HepG2 (cell line): ENCODE results near the gene PHKA1. TPM values are rescaled to one million over a fixed set of nuclear protein-coding genes. Genes with fewer than 3 reads are reported as not detected.

Experiments used
- RERE ChIP-seq: IDR thresholded peaks from 2 replicates; pipeline ENCODE4 v1.6.1; 2016; ENCODE audit warnings: low read depth, missing genetic modification reagents, missing compliant biosample characterization
- SMARCC2 ChIP-seq: fragments of 450-650 bp; IDR thresholded peaks from 2 replicates; pipeline ENCODE4 v1.6.1; 2017; ENCODE audit warnings: antibody characterized with exemption, mild to moderate bottlenecking
- TCF12 ChIP-seq, 2 experiments: fragments of 450-650 bp in 1 of 2; sonication (generic) in 1 of 2; formaldehyde crosslinking in 1 of 2; IDR thresholded peaks; 2 replicates each; pipeline versions ENCODE4 v1.6.1 to v1.8.0; 2017 to 2022; ENCODE audit warnings: antibody characterized with exemption in 1 of 2, mild to moderate bottlenecking in 1 of 2, missing genetic modification reagents in 1 of 2, moderate library complexity in 1 of 2
- ZNF343 ChIP-seq: sonication (generic); formaldehyde crosslinking; IDR thresholded peaks from 2 replicates; pipeline ENCODE4 v1.4.0; 2020; ENCODE audit warnings: mild to moderate bottlenecking, missing genetic modification reagents
- ZNF468 ChIP-seq: sonication (generic); formaldehyde crosslinking; IDR thresholded peaks from 2 replicates; pipeline ENCODE4 v1.8.0; 2022; ENCODE audit warnings: mild to moderate bottlenecking, moderate library complexity, missing genetic modification reagents
- ZNF589 ChIP-seq: sonication (generic); formaldehyde crosslinking; conservative IDR thresholded peaks from 2 replicates; pipeline ENCODE4 v1.8.0; 2022; ENCODE audit warnings: mild to moderate bottlenecking, moderate library complexity, missing genetic modification reagents
- polyA plus RNA-seq, 8 experiments: library from polyadenylated mRNA; depleted of rRNA in 3 of 8; stranded (reverse) in 7 of 8; unstranded in 1 of 8; fragments of >200 nt; fragmentation: Illumina TruSeq in 4 of 8; extraction: Trizol in 4 of 8; gene quantifications; 2 replicates each; pipeline versions ENCODE4 v1.2.1 to v1.2.3, GENCODE V29; 2011 to 2016; ENCODE audit warnings: low read depth in 4 of 8, missing spikeins in 1 of 8, mixed read lengths in 1 of 8; ENCODE audit not compliant: insufficient read depth in 1 of 8
- total RNA-seq, 5 experiments: library from RNA; depleted of rRNA; stranded (reverse); fragments of >200 nt; fragmentation: Illumina TruSeq; extraction: Trizol; gene quantifications; 2 replicates each; pipeline ENCODE4 v1.2.3, GENCODE V29; 2016; ENCODE audit warnings: low read depth in 1 of 5
- TF ChIP-seq, protein P1 (sequence below), 2 experiments: fragments of 450-650 bp in 1 of 2; sonication (generic) in 1 of 2; formaldehyde crosslinking in 1 of 2; IDR thresholded peaks; 2 replicates each; pipeline versions ENCODE4 v1.6.1 to v1.8.0; 2016 to 2022; ENCODE audit warnings: antibody characterized with exemption in 1 of 2, mild to moderate bottlenecking in 1 of 2, missing genetic modification reagents in 1 of 2

PHKA1 gene
- total and polyA plus RNA-seq, 2 of the 13 experiments (the other 11 are each of a cell fraction or from before 2014, with no cell fraction given) = 5.4 to 6.6 TPM

GRCh38 chrX:72536542-72536941 lies 177.6 kb downstream of the PHKA1 start (continued):
- no peak for TF ChIP-seq RERE (CRISPR knock-in tag)
- TF ChIP-seq ZNF589 = no peak
- TF ChIP-seq ZNF468 (CRISPR knock-in tag) = no peak
- TF ChIP-seq, protein P1, sequence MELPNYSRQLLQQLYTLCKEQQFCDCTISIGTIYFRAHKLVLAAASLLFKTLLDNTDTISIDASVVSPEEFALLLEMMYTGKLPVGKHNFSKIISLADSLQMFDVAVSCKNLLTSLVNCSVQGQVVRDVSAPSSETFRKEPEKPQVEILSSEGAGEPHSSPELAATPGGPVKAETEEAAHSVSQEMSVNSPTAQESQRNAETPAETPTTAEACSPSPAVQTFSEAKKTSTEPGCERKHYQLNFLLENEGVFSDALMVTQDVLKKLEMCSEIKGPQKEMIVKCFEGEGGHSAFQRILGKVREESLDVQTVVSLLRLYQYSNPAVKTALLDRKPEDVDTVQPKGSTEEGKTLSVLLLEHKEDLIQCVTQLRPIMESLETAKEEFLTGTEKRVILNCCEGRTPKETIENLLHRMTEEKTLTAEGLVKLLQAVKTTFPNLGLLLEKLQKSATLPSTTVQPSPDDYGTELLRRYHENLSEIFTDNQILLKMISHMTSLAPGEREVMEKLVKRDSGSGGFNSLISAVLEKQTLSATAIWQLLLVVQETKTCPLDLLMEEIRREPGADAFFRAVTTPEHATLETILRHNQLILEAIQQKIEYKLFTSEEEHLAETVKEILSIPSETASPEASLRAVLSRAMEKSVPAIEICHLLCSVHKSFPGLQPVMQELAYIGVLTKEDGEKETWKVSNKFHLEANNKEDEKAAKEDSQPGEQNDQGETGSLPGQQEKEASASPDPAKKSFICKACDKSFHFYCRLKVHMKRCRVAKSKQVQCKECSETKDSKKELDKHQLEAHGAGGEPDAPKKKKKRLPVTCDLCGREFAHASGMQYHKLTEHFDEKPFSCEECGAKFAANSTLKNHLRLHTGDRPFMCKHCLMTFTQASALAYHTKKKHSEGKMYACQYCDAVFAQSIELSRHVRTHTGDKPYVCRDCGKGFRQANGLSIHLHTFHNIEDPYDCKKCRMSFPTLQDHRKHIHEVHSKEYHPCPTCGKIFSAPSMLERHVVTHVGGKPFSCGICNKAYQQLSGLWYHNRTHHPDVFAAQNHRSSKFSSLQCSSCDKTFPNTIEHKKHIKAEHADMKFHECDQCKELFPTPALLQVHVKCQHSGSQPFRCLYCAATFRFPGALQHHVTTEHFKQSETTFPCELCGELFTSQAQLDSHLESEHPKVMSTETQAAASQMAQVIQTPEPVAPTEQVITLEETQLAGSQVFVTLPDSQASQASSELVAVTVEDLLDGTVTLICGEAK (IDR thresholded peaks at IDR 0.05) = no peak
- TF ChIP-seq, protein P1 (CRISPR knock-in tag; IDR thresholded peaks at IDR 0.05) = no peak
- TF ChIP-seq ZNF343 = no peak
- no peak for TF ChIP-seq TCF12 (IDR thresholded peaks at IDR 0.05)
- no peak for TF ChIP-seq TCF12 (CRISPR knock-in tag; IDR thresholded peaks at IDR 0.05)
- TF ChIP-seq SMARCC2 = no peak
- TF ChIP-seq, all 625 proteins: peak for 0
